ENCODE results near the gene USP21.

Gene USP21

GRCh38 chr1:161172776-161173376, 13.6 kb downstream of the USP21 start:
- no peak for DNase-seq

- DNase-seq, result no peak
Measured at GRCh38 chr1:161173711-161174110, 14.4 kb downstream of the USP21 start.

GRCh38 chr1:161174911-161175310, 15.6 kb downstream of the USP21 start:
- DNase-seq, result no peak

- no peak for DNase-seq
Measured at GRCh38 chr1:161175771-161176453, 16.6 kb downstream of the USP21 start.

GRCh38 chr1:161176468-161177111, 17.3 kb downstream of the USP21 start:
- no peak for DNase-seq

DNA sequence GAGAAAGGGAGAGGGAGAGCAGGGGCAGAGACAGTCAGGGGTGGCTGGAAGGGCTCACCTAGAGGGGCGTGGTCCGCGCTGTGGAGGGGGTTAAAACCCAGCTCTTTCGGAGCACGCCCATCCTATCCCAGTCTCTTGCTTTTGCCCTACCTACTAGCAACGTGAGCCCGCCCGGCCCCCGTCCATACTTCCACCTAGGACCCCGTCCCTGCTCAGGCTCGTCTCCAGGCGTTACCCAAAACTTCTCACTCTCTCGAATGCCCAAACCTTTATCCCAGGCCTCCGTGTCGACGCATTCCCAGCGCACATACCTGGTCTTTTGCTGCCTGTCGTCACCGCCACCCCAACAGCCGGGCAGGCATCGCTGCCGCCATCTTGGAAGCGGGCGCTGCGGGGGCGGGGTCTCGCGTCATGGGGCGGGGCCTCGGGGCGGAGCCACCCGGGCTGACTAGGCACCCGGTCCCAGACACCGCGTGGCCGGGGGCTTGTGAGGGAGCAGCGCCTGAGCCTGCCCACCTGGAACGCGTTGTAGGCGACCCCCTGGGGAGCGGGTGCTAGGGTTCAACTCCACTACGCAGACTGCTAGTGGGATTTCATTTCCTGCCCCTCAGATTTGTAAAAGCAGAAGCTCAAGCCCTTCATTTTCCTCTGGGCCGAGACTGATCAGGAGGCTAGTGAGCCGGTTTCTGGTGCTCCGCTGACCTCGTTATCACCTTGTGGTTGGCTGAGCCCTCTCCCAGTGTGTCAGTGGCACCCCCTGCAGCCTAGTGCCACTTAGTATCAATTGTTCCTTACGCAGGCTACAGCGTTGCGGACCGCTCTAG, 18.0 kb downstream of the USP21 start, which contains the start of gene B4GALT3:
Gene B4GALT3 (minus strand): TSS at position 396 of the 824 bp plus-strand sequence. CDS start 1,447 bp downstream, outside the sequence.
- peak; percentile 93 for DNase-seq

GRCh38 chr1:161177936-161178244, 18.6 kb downstream of the USP21 start:
- no peak for DNase-seq

DNA sequence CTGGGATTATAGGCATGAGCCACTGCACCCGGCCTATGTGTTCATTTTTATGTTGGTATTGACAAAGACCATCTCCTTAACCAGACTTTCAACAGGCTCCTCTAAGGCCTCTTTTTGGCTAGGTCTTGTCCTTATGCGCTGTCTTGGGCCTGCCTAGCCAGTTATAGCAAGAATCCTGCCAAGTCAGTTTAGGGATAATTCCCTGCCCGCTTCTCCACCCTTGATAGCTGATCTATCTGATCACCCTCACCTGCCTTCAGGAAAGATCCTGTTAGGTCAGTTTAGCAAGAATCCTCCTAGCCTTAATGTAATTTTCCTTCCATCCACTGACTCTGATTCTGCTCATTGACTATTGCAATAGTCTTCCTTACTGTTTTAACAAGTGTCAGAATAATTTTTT, 20.4 kb downstream of the USP21 start:
- DNase-seq, result no peak

GRCh38 chr1:161180639-161181038, 21.3 kb downstream of the USP21 start:
- no peak for DNase-seq

DNA sequence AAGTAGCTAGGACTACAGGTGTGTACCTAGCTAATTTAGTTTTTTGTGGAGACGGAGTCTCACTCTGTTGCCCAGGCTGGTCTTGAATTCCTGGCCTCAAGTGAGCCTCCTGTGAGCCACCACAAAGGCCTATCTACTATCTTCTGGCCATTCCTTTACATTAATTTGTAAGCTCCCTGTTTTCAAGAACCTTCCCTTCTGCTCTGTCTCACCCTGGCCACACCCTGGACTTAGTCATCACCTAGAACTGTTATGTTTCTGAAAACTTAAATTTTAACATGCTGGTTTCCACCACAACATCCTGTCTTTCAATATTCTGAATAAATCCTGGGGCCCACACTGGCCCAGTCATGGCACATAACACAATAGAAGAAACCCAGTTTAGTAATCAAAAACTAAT, 22.9 kb downstream of the USP21 start:
- peak; percentile 64 for DNase-seq

DNA sequence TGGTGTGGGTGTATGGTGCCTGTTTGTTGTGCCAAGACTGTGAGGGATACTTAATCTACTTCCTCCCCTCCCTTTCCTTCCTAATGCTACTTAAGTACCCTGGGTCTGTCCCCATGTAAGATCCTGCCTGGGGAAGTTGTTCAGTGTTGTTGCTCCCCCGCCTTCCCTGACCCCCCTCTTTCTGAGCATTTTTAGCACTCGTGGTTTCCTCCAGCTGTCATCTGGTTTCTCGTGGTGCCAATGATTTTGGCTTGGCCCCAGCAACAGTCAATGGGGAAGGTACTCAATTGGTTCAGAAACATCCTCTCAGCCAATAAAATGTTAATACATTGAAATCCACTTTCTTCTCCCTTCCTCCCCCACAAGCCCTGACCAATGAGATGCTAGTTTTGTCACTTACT, 26.0 kb downstream of the USP21 start:
- peak; percentile 75 for DNase-seq

DNA sequence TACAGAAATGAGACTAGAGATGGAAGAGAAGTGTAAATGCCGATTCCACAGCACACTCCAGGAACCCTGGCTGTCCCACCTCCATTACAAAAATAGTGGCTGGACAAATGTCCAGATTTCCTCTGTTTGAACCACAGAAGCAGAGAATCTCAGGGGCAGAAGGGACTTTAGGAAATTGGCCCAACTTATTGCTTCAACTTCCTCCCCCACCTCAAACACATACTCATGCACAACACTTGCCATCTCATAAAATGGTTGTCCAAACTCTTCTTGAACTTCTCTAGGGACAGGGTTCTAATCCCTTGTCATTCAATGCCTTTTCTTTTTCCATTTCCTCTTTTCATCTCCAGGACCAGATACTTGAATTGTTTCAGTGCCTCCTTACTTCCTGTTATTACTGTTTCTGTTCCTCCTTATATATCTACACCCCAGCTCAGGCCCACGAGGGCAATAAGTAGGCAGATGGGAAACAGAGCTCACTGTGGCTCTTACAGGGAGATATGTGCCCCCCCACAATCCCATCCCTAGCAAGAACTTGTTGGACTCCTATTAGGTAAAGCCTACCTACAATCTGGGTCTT, 26.5 kb downstream of the USP21 start:
- DNase-seq, result no peak

DNA sequence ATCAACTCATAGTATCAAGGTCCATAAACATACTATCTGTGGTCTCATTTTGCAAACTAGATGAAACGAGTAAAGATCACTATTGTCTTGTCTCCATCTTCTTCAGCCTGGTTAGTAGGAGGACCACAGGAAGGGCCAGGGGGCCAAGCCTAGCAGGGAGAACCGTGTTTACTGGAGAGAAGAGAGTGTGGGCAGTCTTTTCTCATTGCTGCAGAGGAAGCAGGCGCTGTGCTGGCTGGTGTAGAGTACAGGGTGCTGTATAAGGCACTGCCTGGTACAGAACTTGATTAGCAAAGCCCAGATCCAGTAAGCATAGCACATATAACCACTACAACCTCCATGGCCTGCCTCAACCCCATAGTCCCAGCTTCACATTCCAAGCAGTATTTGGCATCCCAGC, 28.0 kb downstream of the USP21 start:
- DNase-seq, result no peak

GRCh38 chr1:161188381-161188780, 29.1 kb downstream of the USP21 start:
- DNase-seq, result no peak

DNA sequence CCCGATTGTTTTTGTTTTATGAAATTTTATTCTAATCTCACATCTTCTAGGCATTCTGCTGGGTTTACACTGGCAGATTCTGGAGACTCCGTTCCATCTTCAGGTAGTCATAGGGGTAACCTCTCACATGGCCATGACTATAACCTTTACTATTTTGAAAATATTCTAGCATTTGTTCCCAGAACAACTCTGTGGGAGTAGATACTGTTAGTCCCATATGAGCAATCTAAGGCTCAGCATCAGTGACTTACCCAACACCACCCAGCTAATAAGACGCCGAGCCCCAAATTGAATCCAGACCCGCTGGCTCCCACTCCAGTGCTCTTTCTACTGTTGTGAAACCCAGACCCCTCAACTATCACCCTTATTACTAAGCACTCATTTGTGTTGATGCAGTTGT, 29.7 kb downstream of the USP21 start:
- no peak for DNase-seq

GRCh38 chr1:161190962-161191521, 31.7 kb downstream of the USP21 start:
- no peak for DNase-seq

GRCh38 chr1:161191971-161192370, 32.7 kb downstream of the USP21 start:
- DNase-seq, result no peak

- DNase-seq, result peak; percentile 69
Measured at GRCh38 chr1:161192476-161193465, 33.5 kb downstream of the USP21 start.

GRCh38 chr1:161193561-161194235, 34.4 kb downstream of the USP21 start:
- DNase-seq, result no peak

DNA sequence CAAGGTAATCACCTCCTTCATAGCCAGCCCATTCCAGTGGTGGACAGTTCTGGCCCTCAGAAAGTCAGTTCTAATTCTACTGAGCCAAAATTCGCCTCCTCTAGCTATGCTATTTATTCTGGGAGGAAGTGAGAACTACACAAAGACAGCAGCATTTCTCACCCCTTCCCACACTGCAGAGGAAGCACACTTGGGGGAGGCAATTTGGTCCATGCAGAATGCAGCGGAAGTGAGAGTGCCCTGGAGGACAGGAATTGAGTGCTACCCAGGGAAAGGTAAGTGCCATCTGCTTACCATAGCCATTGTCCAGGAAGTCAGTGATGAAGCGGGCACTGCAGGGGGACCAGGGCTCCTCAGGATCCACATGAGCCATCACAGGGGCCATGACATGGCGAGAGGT, 35.9 kb downstream of the USP21 start:
- no peak for DNase-seq

- no peak for DNase-seq
Measured at GRCh38 chr1:161196111-161196510, 36.8 kb downstream of the USP21 start.

Data from activated gamma-delta T cell treated with Interleukin-2 at 50 U/mL for 16 hours (primary cell).